Globus pallidus (tissue), 1 donor: ENCODE data around the gene PIM3.
A peak's percentile ranks its signal among the peaks of the same experiment; 100 is the strongest.

Experiments
- DNase-seq: peaks from one replicate; pipeline ENCODE4 v3.0.0-alpha.2; 2015; ENCODE audit warnings: low spot score

The PIM3 gene

GRCh38 chr22:50007057-50007511, 46.5 kb downstream of the PIM3 start:
- no peak for DNase-seq

GRCh38 chr22:50008151-50009040, 47.8 kb downstream of the PIM3 start:
- DNase-seq = no peak

GRCh38 chr22:50009251-50009650, 48.7 kb downstream of the PIM3 start:
- DNase-seq = no peak

GRCh38 chr22:50009765-50010675, 49.4 kb downstream of the PIM3 start:
- no peak for DNase-seq

- no peak for DNase-seq
These were observed 50.3 kb downstream of the PIM3 start for GRCh38 chr22:50010676-50011446.

- DNase-seq = no peak
These were observed 51.1 kb downstream of the PIM3 start for GRCh38 chr22:50011447-50012210.

GRCh38 chr22:50012211-50013181, 51.9 kb downstream of the PIM3 start, which contains the start of gene IL17REL:
IL17REL (minus strand) TSS chr22:50012765; CDS start chr22:50012646, 119 bp downstream.
- peak; percentile 37 for DNase-seq
